Activated naive CD8-positive, alpha-beta T cell treated with anti-CD3 and anti-CD28 coated beads for 36 hours (primary cell): Measurements from ENCODE around the gene KRTAP17-1. TPM values are rescaled to one million over a fixed set of nuclear protein-coding genes. Genes with fewer than 3 reads are reported as not detected.

ENCODE experiments used
- DNase-seq: peaks from one replicate; pipeline ENCODE4 v3.0.0; 2021
- H3K27ac Mint-ChIP-seq: one replicate; pipeline ENCODE4 v1.8.0; 2022; ENCODE audit warnings: mild to moderate bottlenecking, moderate library complexity, mixed read lengths
- H3K27me3 Mint-ChIP-seq: one replicate; pipeline ENCODE4 v1.8.0; 2022; ENCODE audit warnings: mild to moderate bottlenecking, mixed read lengths
- H3K36me3 Mint-ChIP-seq: one replicate; pipeline ENCODE4 v1.8.0; 2021; ENCODE audit warnings: mild to moderate bottlenecking, mixed read lengths
- H3K4me1 Mint-ChIP-seq: one replicate; pipeline ENCODE4 v1.8.0; 2021; ENCODE audit warnings: mixed read lengths
- H3K4me3 Mint-ChIP-seq: one replicate; pipeline ENCODE4 v1.8.0; 2022; ENCODE audit warnings: mild to moderate bottlenecking, moderate library complexity, mixed read lengths
- H3K9me3 Mint-ChIP-seq: one replicate; pipeline ENCODE4 v1.8.0; 2022; ENCODE audit warnings: mixed read lengths
- total RNA-seq, 2 experiments: library from RNA; stranded (reverse); gene quantifications; one replicate each; pipeline ENCODE4 v1.2.3, GENCODE V29; 2021

The KRTAP17-1 gene
- total RNA-seq, 2 experiments from 2014 or later = not detected

- Mint-ChIP-seq H3K27ac (no peak overlapping the region), H3K4me3 (no peak overlapping the region), H3K4me1 (peaks cover 62% of the 10 kb centered on the region), H3K9me3 (peaks cover 10% of the 10 kb centered on the region), H3K36me3 (peaks cover 13% of the 10 kb centered on the region), H3K27me3 (no peaks in the 10 kb centered on the region)
- DNase-seq = no peak
Measured at GRCh38 chr17:41339571-41340172, 24.2 kb upstream of the KRTAP17-1 start.

DNA sequence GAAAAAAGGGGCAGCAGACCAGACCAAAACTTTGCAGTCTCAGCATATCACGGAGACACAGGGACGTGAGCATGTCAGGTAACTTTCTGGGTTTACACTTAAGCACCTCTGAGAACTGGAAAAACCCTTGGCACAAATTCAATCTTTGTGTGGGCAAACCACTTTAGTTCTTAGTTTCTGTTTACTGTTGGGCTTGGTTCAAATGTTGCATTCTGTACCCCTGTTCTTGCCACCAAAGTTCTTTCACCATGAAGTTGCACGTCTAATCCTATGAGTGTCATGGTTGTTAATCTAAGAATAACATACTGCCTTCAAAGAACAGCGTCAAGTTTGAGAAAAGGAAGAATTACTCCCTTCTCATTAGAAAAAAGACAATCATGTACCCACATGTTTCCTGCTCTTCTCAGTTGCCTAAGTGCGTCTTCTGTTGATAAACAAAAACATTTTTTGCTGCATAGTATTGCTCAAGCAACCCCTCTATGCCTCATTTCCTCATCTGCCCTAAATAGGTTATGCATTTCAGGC lies 23.5 kb upstream of the KRTAP17-1 start:
- no peak overlapping the region for H3K27ac Mint-ChIP-seq
- H3K4me3 Mint-ChIP-seq = no peak overlapping the region
- peaks cover 13% of the 10 kb centered on the region for H3K36me3 Mint-ChIP-seq
- peaks cover 10% of the 10 kb centered on the region for H3K9me3 Mint-ChIP-seq
- peaks cover 67% of the 10 kb centered on the region for H3K4me1 Mint-ChIP-seq
- no peak for DNase-seq
- H3K27me3 Mint-ChIP-seq = no peaks in the 10 kb centered on the region

DNA sequence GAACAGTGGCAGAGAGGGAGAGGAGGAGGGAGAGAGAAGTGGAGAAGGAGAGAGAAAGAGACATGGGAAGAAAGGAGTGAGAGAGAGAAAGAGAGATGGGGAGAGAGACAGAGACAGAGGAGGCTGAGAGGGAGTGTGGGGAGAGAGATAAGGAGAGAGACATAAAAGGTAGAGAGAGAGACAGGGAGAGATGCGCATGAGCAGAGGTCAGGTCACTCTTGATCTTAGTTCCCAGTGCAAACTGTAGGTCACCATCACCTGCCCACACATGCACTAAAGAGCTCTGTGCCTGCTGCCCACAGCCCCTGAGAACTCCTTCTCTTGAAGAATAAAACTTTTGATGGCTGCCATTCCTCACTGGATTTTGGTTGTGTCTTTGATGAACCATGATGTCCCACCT lies 20.2 kb upstream of the KRTAP17-1 start:
- Mint-ChIP-seq H3K27me3 (no peaks in the 10 kb centered on the region), H3K36me3 (no peaks in the 10 kb centered on the region), H3K27ac (no peak overlapping the region), H3K4me1 (peaks cover 50% of the 10 kb centered on the region), H3K4me3 (no peak overlapping the region), H3K9me3 (no peaks in the 10 kb centered on the region)
- no peak for DNase-seq

DNA sequence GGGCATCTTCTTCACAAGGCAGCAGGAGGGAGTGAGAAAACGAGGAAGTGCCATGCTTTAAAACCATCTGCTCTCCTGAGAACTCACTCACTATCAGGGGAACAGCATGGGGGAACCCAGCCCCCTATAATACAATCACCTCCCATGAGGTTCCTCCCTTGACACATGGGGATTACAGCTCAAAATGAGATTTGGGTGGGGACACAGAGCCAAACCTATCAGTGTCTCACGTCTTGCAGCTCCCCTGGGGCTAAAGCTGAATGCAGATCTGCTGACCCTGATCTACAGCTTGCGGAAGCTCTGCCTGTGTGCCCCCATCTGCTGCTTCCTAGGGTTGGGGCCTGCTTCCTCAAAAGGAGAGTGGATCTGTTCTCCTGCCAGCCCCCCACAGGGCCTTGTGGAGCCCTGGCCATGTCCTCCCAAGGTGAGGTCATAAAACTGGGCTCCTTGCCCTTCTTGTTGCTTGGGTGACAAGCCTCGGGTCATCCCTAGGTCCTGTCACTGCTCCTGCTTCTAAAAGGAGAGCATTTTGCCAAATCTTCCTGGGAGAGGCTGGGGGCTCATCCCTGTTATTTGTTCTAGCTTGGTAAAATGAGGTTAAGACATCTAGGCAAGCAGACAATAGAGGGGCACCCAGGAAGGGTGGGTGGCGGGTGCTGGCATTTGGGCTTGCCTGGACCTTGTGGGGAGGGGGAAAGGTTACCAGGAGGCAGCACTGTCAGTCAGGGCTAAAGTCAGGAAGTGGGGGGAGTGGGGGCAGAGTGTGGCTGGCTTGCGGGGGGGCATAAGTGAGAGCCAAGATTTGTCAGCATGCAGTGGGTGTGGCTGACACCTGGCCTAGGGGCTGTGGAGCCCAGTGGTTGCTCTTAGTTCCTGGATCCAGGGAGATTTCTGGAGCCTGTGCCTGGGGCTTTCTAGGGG lies 19.1 kb upstream of the KRTAP17-1 start:
- Mint-ChIP-seq H3K4me3 (no peak overlapping the region), H3K9me3 (no peaks in the 10 kb centered on the region), H3K27ac (no peak overlapping the region), H3K27me3 (no peaks in the 10 kb centered on the region), H3K4me1 (peaks cover 41% of the 10 kb centered on the region), H3K36me3 (no peaks in the 10 kb centered on the region)
- no peak for DNase-seq

GRCh38 chr17:41333836-41334235 lies 18.3 kb upstream of the KRTAP17-1 start:
- Mint-ChIP-seq H3K36me3 (no peaks in the 10 kb centered on the region), H3K27me3 (no peaks in the 10 kb centered on the region), H3K4me1 (peaks cover 34% of the 10 kb centered on the region), H3K4me3 (no peak overlapping the region), H3K9me3 (no peaks in the 10 kb centered on the region), H3K27ac (no peak overlapping the region)
- no peak for DNase-seq

GRCh38 chr17:41333098-41333497 lies 17.6 kb upstream of the KRTAP17-1 start:
- no peak overlapping the region for H3K4me3 Mint-ChIP-seq
- peaks cover 29% of the 10 kb centered on the region for H3K4me1 Mint-ChIP-seq
- H3K27ac Mint-ChIP-seq = no peak overlapping the region
- no peaks in the 10 kb centered on the region for H3K36me3 Mint-ChIP-seq
- H3K9me3 Mint-ChIP-seq = no peaks in the 10 kb centered on the region
- DNase-seq = no peak
- H3K27me3 Mint-ChIP-seq = no peaks in the 10 kb centered on the region

- Mint-ChIP-seq H3K27me3 (no peaks in the 10 kb centered on the region), H3K9me3 (no peaks in the 10 kb centered on the region), H3K4me1 (peaks cover 30% of the 10 kb centered on the region), H3K27ac (no peak overlapping the region), H3K4me3 (no peak overlapping the region), H3K36me3 (no peaks in the 10 kb centered on the region)
- no peak for DNase-seq
Measured at GRCh38 chr17:41332239-41332638, 16.7 kb upstream of the KRTAP17-1 start.

DNA sequence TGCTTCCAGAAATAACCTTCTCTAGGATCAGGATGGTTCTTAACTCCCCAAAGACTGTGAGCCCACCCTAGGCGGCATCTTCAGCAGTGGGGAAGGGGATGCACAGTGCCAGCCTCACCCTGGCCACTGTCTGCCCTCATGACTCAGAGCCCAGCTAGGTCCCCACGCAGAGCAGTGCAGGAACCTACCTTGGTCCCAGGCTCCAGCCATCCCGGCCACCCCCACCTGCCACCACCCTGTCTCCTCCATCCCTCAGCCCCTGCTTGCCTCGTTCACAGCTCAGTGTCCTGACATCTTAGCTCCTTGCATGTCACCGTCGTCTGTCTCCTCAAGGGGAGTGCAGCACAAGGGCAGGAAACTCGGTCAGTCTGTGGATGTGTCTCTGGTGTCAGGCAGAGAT lies 16.1 kb upstream of the KRTAP17-1 start:
- no peak overlapping the region for H3K4me3 Mint-ChIP-seq
- H3K9me3 Mint-ChIP-seq = no peaks in the 10 kb centered on the region
- H3K27me3 Mint-ChIP-seq = no peaks in the 10 kb centered on the region
- peaks cover 36% of the 10 kb centered on the region for H3K4me1 Mint-ChIP-seq
- H3K27ac Mint-ChIP-seq = no peak overlapping the region
- no peaks in the 10 kb centered on the region for H3K36me3 Mint-ChIP-seq
- no peak for DNase-seq

GRCh38 chr17:41329279-41329948 lies 13.9 kb upstream of the KRTAP17-1 start:
- H3K4me1 Mint-ChIP-seq = peaks cover 29% of the 10 kb centered on the region

GRCh38 chr17:41328207-41328606 lies 12.7 kb upstream of the KRTAP17-1 start:
- Mint-ChIP-seq H3K4me1 (peaks cover 25% of the 10 kb centered on the region), H3K4me3 (no peak overlapping the region), H3K36me3 (no peaks in the 10 kb centered on the region), H3K27me3 (no peaks in the 10 kb centered on the region), H3K9me3 (no peaks in the 10 kb centered on the region), H3K27ac (no peak overlapping the region)
- DNase-seq = no peak

More at GRCh38 chr17:41329279-41329948, 13.9 kb upstream of the KRTAP17-1 start:
- Mint-ChIP-seq H3K27me3 (no peaks in the 10 kb centered on the region), H3K36me3 (no peaks in the 10 kb centered on the region), H3K9me3 (no peaks in the 10 kb centered on the region), H3K27ac (no peak overlapping the region), H3K4me3 (no peak overlapping the region)
- DNase-seq = no peak

DNA sequence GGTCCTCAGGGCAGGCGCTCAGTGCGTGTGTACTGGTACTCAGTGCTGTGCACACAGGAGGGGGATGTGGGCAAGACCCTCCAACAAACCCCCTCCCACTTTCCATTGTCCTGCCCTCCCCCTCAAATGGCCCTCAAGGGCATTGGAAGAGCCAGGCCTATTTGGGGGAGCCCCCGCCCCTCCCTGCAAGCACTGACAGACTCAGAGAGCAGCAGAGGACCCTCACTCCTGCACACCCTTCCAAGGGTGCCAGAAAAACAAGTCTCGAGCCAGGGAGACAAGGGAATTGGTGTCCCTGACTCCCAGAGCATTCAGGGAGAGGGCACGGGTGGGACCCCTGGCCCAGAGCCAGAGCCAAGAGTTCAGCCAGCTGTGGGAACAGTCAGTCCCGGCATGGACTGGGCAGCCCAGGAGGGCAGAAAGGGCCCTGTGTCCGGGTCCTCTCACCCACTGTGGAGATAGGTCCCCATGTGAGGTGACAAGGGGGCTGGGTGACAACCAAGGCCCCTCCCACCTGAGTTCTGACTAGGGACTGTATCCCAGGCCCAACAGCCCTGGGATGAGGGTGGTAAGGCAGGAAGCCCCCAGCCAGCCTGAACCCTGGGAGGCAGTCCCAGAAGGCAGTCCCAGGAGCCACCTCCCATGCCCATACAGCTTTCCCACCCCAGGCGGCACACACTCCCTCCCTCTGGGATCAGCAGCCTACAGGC lies 12.1 kb upstream of the KRTAP17-1 start:
- H3K27ac Mint-ChIP-seq = no peak overlapping the region
- no peak overlapping the region for H3K4me3 Mint-ChIP-seq
- DNase-seq = no peak
- no peaks in the 10 kb centered on the region for H3K27me3 Mint-ChIP-seq
- no peaks in the 10 kb centered on the region for H3K36me3 Mint-ChIP-seq
- peaks cover 25% of the 10 kb centered on the region for H3K4me1 Mint-ChIP-seq
- no peaks in the 10 kb centered on the region for H3K9me3 Mint-ChIP-seq

DNA sequence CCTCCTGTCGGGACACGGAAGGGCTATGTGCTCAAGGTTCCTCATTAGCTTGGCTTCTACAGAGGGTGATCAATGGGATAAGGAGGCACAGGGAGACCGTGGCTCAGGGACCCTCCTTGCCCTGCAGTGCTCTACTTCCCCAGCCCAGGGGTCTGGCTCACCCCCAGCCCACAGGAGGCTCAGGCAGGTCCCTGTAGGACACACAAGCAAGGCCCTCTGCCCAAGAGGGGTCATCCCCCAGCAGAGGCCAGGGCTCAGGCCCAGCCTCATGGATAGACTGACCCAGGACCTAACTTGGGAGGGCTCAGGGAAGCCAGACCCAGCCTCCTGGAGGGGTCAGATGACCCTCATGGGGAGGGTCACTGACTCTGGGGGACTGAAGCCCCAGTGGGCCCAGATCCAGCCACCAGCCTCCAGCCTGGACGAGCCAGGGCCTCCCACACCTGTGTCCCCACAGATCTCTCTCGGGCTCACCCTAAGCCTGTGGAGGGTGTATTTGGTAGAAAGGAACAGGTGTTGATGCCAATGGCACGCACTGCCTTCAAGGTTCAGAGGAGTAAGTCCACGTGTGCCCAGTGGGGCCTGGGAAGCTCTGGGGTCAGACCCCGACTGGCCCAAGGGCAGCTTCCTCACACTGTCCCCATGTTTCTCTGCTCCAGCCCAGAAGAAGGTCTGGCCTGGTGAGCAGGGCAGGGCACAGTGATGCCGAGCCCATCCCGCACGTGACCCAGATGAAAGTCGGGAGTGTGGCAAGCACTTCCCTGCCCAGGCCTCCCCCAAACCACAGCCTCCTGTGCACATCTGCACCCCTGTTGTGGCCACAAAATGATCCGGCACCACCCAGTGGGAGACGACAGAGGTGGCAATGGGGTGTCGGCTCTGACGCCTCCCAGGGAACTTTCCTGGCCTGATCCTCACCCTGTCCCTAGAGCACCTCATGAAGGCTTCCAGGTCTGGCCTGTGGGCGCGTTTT lies 10.9 kb upstream of the KRTAP17-1 start:
- Mint-ChIP-seq H3K4me3 (no peak overlapping the region), H3K27me3 (no peaks in the 10 kb centered on the region), H3K27ac (no peak overlapping the region), H3K4me1 (peaks cover 27% of the 10 kb centered on the region), H3K36me3 (no peaks in the 10 kb centered on the region), H3K9me3 (no peaks in the 10 kb centered on the region)
- DNase-seq = no peak

GRCh38 chr17:41325611-41326010 lies 10.1 kb upstream of the KRTAP17-1 start:
- DNase-seq = no peak
- Mint-ChIP-seq H3K36me3 (no peaks in the 10 kb centered on the region), H3K4me1 (peaks cover 27% of the 10 kb centered on the region), H3K9me3 (peaks cover 3% of the 10 kb centered on the region), H3K27ac (no peak overlapping the region), H3K4me3 (no peak overlapping the region), H3K27me3 (no peaks in the 10 kb centered on the region)

- peaks cover 1% of the 10 kb centered on the region for H3K36me3 Mint-ChIP-seq
- peaks cover 27% of the 10 kb centered on the region for H3K4me1 Mint-ChIP-seq
Measured at GRCh38 chr17:41325126-41325525, 9.6 kb upstream of the KRTAP17-1 start.

More at GRCh38 chr17:41325126-41325525, 9.6 kb upstream of the KRTAP17-1 start:
- H3K27me3 Mint-ChIP-seq = no peaks in the 10 kb centered on the region
- no peak overlapping the region for H3K4me3 Mint-ChIP-seq
- no peak overlapping the region for H3K27ac Mint-ChIP-seq
- no peak for DNase-seq
- peaks cover 6% of the 10 kb centered on the region for H3K9me3 Mint-ChIP-seq
